A673 (cell line): Measurements from ENCODE around the gene SLC22A12. TPM values are rescaled to one million over a fixed set of nuclear protein-coding genes. Genes with fewer than 3 reads are reported as not detected.
A peak's percentile ranks its signal among the peaks of the same experiment; 100 is the strongest.

Source experiments
- BruUV-seq: library from RNA; stranded (reverse); fragments of 400-500 nt; replicated peaks from 2 replicates; lab custom pipeline; 2021; lab: Mats Ljungman, UMichigan
- CTCF ChIA-PET: fragments of 300-600 bp; sonication (Branson Sonifier 250); formaldehyde crosslinking; loops from one replicate; lab custom pipeline; 2022; ENCODE audit warnings: antibody characterized with exemption; lab: Charles Lee
- POLR2A ChIA-PET: fragments of 300-600 bp; sonication (Branson Sonifier 250); formaldehyde crosslinking; loops from one replicate; lab custom pipeline; 2022; ENCODE audit warnings: antibody characterized with exemption; ENCODE audit not compliant: low non-redundant PET; lab: Charles Lee
- DNase-seq: peaks from one replicate; pipeline ENCODE4 v3.0.0-alpha.2; 2015; ENCODE audit warnings: low spot score
- H3K27ac ChIP-seq: fragments of 200-600 bp; sonication (generic); 2 replicates; pipeline ENCODE4 v1.5.1; 2016; ENCODE audit warnings: mixed run types, low read depth, mild to moderate bottlenecking, mixed read lengths, antibody characterized with exemption, low read length; ENCODE audit not compliant: poor library complexity, severe bottlenecking
- H3K27me3 ChIP-seq: fragments of 200-600 bp; sonication (generic); replicated peaks from 2 replicates; pipeline ENCODE4 v1.6.1; 2017; ENCODE audit warnings: mixed run types, low read depth, mild to moderate bottlenecking, mixed read lengths, antibody characterized with exemption, low read length; ENCODE audit not compliant: insufficient read depth, poor library complexity
- H3K36me3 ChIP-seq: fragments of 200-600 bp; sonication (generic); 2 replicates; pipeline ENCODE4 v1.6.1; 2016; ENCODE audit warnings: mixed run types, mild to moderate bottlenecking, mixed read lengths, antibody characterized with exemption, low read length; ENCODE audit not compliant: insufficient read depth, poor library complexity, severe bottlenecking
- H3K4me1 ChIP-seq: fragments of 200-600 bp; sonication (generic); 2 replicates; pipeline ENCODE4 v1.6.1; 2017; ENCODE audit warnings: mixed run types, mild to moderate bottlenecking, mixed read lengths, antibody characterized with exemption, low read length; ENCODE audit not compliant: insufficient read depth, poor library complexity, severe bottlenecking
- H3K4me3 ChIP-seq: fragments of 200-600 bp; sonication (generic); 2 replicates; pipeline ENCODE4 v1.5.1; 2016; ENCODE audit warnings: low read depth, mixed run types, mild to moderate bottlenecking, mixed read lengths, low read length; ENCODE audit not compliant: poor library complexity, severe bottlenecking
- H3K9me3 ChIP-seq: fragments of 200-600 bp; sonication (generic); 2 replicates; pipeline ENCODE4 v1.6.1; 2016; ENCODE audit warnings: mixed run types, low read depth, mild to moderate bottlenecking, mixed read lengths, antibody characterized with exemption, low read length; ENCODE audit not compliant: poor library complexity, severe bottlenecking
- CTCF ChIP-seq: fragments of 300-800, 200-600 bp; sonication (generic); conservative IDR thresholded peaks from 2 replicates; pipeline ENCODE4 v1.5.1; 2017; ENCODE audit warnings: low read depth, mild to moderate bottlenecking, antibody characterized with exemption, low read length, moderate library complexity, mixed read lengths
- EZH2 ChIP-seq: fragments of 200-600 bp; sonication (generic); IDR thresholded peaks from 2 replicates; pipeline ENCODE4 v1.6.1; 2017; ENCODE audit warnings: borderline replicate concordance, low read depth, mild to moderate bottlenecking, mixed read lengths, antibody characterized with exemption, low read length; ENCODE audit not compliant: poor library complexity, severe bottlenecking
- intact Hi-C: fragments of 100-400 bp; cut with micrococcal nuclease; formaldehyde crosslinking; loops from one replicate; pipeline ENCODE4 v1.10.0; 2022; ENCODE audit not compliant: unreplicated experiment
- total RNA-seq: library from RNA; stranded (reverse); gene quantifications from 2 replicates; pipeline ENCODE4 v1.2.3, GENCODE V29; 2021

The SLC22A12 gene
- total RNA-seq, 1 experiment from 2014 or later: not detected

GRCh38 chr11:64566915-64567891, 23.8 kb upstream of the SLC22A12 start:
- no peak for DNase-seq
- Histone ChIP-seq H3K9me3 (no peaks in the 10 kb centered on the region), H3K4me3 (peak overlapping the region; percentile 21), H3K27ac (peak overlapping the region; percentile 58), H3K4me1 (peaks cover 10% of the 10 kb centered on the region), H3K27me3 (no peaks in the 10 kb centered on the region), H3K36me3 (no peaks in the 10 kb centered on the region)
- intact Hi-C loops: no loop called here
- no TSS peak for BruUV-seq
- TF ChIP-seq EZH2: no peak
- TF ChIP-seq CTCF: no peak
- CTCF ChIA-PET: interaction anchor here (0.7 kb wide), 1 partner anchor 122 kb away, joined by 6 read pairs; no protein-coding TSS in a partner anchor
- POLR2A ChIA-PET: interaction anchor here (0.6 kb wide), 1 partner anchor 222 kb away, joined by 11 read pairs; no protein-coding TSS in a partner anchor

GRCh38 chr11:64568041-64568571, 22.9 kb upstream of the SLC22A12 start:
- ChIA-PET POLR2A (no interaction called here), CTCF (no interaction called here)
- no peaks in the 10 kb centered on the region for H3K27me3 ChIP-seq
- no peak for TF ChIP-seq EZH2
- no peak overlapping the region for H3K27ac ChIP-seq
- no peak overlapping the region for H3K4me3 ChIP-seq
- H3K9me3 ChIP-seq: no peaks in the 10 kb centered on the region
- no peak for DNase-seq
- BruUV-seq: no TSS peak
- intact Hi-C loops: no loop called here
- peaks cover 10% of the 10 kb centered on the region for H3K4me1 ChIP-seq
- H3K36me3 ChIP-seq: no peaks in the 10 kb centered on the region

GRCh38 chr11:64568584-64569140, 22.4 kb upstream of the SLC22A12 start:
- POLR2A ChIA-PET: no interaction called here
- H3K27ac ChIP-seq: no peak overlapping the region
- H3K9me3 ChIP-seq: no peaks in the 10 kb centered on the region
- no peaks in the 10 kb centered on the region for H3K27me3 ChIP-seq
- H3K4me1 ChIP-seq: peaks cover 10% of the 10 kb centered on the region
- TF ChIP-seq EZH2 (no peak), CTCF (no peak)
- CTCF ChIA-PET: no interaction called here
- H3K36me3 ChIP-seq: no peaks in the 10 kb centered on the region
- DNase-seq: no peak
- no peak overlapping the region for H3K4me3 ChIP-seq
- BruUV-seq: no TSS peak
- intact Hi-C loops: no loop called here
